Suprapubic skin (tissue), 4 donors: ENCODE measurements around the gene ARF6. TPM values are rescaled to one million over a fixed set of nuclear protein-coding genes. Genes with fewer than 3 reads are reported as not detected.

Experiments
- DNase-seq, 2 donors: peaks; one replicate each; pipeline ENCODE4 v3.0.0-alpha.2; 2019; ENCODE audit warnings: low spot score in 2 of 2
- H3K27ac ChIP-seq: fragments of 200-600 bp; sonication (generic); one replicate; pipeline ENCODE4 v1.5.1; 2019
- H3K27me3 ChIP-seq: fragments of 200-600 bp; sonication (generic); one replicate; pipeline ENCODE4 v1.5.1; 2019
- H3K36me3 ChIP-seq: fragments of 200-600 bp; sonication (generic); one replicate; pipeline ENCODE4 v1.5.1; 2019
- H3K4me1 ChIP-seq: fragments of 200-600 bp; sonication (generic); one replicate; pipeline ENCODE4 v1.5.1; 2019
- H3K4me3 ChIP-seq: fragments of 200-600 bp; sonication (generic); one replicate; pipeline ENCODE4 v1.5.1; 2019; ENCODE audit warnings: mild to moderate bottlenecking
- H3K9me3 ChIP-seq: fragments of 200-600 bp; sonication (generic); one replicate; pipeline ENCODE4 v1.5.1; 2019
- EP300 ChIP-seq: sonication (generic); formaldehyde crosslinking; IDR thresholded peaks from one replicate; pipeline ENCODE4 v1.6.1; 2017; ENCODE audit warnings: antibody characterized with exemption
- POLR2A ChIP-seq, 2 donors: fragments of 450-650 bp; IDR thresholded peaks; one replicate each; pipeline ENCODE4 v1.6.1; 2017; ENCODE audit warnings: antibody characterized with exemption in 2 of 2, mild to moderate bottlenecking in 2 of 2, moderate library complexity in 2 of 2
- POLR2AphosphoS5 ChIP-seq, 3 donors: sonication (generic); formaldehyde crosslinking; IDR thresholded peaks; one replicate each; pipeline ENCODE4 v1.6.1; 2017; ENCODE audit warnings: antibody characterized with exemption in 3 of 3
- WGBS: methylation state at CpG from one replicate; pipeline ENCODE4 v1.1.5; 2018; 5-methylcytosine and 5-hydroxymethylcytosine counted together
- total RNA-seq, 4 donors: library from RNA; depleted of rRNA; stranded (reverse); fragments of >200 nt; gene quantifications; one replicate each; pipeline ENCODE4 v1.1.0, GENCODE V29; 2016
- TF ChIP-seq, protein P1 (sequence below), 2 donors: fragments of 200-600 bp in 1 of 2; fragments of 450-650 bp in 1 of 2; sonication (generic) in 1 of 2; IDR thresholded peaks; one replicate each; pipeline ENCODE4 v1.5.1; 2016 to 2019; ENCODE audit warnings: antibody characterized with exemption in 2 of 2, mild to moderate bottlenecking in 1 of 2, moderate library complexity in 1 of 2

The ARF6 gene
- total RNA-seq, 4 donors from 2014 or later = 48.0 to 125 (median 85.3) TPM

DNA sequence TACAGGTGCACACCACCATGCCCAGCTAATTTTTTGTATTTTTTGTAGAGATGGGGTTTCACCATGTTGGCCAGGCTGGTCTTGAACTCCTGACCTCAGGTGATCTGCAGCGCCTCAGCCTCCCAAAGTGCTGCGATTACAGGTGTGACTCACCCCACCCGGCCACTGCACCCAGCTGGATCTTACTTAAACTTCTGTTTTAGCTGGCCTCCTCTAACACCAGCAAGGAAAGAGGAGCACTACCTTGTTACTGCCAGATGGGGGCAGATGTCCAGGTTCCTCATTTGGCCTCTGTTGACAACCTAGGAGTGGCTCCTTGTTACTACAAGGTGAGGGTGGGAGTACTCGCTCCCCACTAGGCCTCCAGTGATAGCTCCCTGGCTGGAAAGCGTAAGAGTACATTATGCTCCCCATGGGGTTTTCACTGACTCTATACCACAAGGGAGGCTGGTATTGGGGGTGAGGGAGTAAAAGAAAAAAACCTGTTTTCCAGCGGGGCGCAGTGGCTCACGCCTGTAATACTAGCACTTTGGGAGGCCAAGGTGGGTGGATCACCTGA lies 13.2 kb upstream of the ARF6 start:
- peaks cover 11% of the 10 kb centered on the region for H3K4me1 ChIP-seq
- H3K36me3 ChIP-seq = no peaks in the 10 kb centered on the region
- WGBS = 61% methylated on average over 8 of the region's 8 CpGs
- H3K9me3 ChIP-seq = no peaks in the 10 kb centered on the region
- no peak for TF ChIP-seq EP300
- TF ChIP-seq, protein P1, sequence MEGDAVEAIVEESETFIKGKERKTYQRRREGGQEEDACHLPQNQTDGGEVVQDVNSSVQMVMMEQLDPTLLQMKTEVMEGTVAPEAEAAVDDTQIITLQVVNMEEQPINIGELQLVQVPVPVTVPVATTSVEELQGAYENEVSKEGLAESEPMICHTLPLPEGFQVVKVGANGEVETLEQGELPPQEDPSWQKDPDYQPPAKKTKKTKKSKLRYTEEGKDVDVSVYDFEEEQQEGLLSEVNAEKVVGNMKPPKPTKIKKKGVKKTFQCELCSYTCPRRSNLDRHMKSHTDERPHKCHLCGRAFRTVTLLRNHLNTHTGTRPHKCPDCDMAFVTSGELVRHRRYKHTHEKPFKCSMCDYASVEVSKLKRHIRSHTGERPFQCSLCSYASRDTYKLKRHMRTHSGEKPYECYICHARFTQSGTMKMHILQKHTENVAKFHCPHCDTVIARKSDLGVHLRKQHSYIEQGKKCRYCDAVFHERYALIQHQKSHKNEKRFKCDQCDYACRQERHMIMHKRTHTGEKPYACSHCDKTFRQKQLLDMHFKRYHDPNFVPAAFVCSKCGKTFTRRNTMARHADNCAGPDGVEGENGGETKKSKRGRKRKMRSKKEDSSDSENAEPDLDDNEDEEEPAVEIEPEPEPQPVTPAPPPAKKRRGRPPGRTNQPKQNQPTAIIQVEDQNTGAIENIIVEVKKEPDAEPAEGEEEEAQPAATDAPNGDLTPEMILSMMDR (IDR thresholded peaks at IDR 0.05) = peak; percentile 37 to 56
- H3K27ac ChIP-seq = no peak overlapping the region
- no peak for DNase-seq
- no peak overlapping the region for H3K4me3 ChIP-seq
- H3K27me3 ChIP-seq = no peaks in the 10 kb centered on the region

DNA sequence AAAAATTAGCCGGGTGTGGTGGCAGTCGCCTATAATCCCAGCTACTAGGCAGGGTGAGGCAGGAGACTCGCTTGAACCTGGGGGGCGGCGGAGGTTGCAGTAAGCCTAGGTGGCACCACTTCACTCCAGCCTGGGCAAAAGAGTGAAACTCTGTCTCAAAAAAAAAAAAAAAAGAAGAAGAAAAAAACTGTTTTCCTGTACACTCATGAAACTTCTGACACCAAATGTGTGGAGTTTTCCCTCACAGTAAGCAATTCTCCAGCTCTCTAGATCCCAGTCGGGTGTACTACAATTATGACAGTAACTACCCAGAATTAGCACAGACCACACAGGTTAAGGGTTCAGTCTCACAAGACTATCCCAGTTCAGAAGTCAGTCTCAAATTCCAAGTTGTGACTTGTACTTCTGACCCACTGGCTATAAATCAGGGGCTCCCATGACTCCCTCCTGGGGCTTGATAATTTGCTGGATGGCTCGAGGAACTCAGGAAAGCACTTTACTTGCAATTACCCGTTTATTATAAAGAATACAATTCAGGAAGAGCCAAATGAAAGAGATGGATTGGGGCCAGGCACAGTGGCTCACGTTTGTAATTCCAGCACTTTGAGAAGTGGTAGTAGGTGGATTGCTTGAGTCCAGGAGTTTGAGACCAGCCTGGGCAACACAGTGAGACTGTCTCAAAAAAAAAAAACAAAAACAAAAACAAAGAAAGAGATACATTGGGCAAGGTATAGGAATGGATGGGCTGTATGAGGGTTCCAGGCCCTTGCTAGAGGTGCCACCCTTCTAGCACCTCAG lies 12.4 kb upstream of the ARF6 start:
- 42% methylated on average over 9 of the region's 9 CpGs for WGBS
- DNase-seq = no peak
- H3K9me3 ChIP-seq = no peaks in the 10 kb centered on the region

DNA sequence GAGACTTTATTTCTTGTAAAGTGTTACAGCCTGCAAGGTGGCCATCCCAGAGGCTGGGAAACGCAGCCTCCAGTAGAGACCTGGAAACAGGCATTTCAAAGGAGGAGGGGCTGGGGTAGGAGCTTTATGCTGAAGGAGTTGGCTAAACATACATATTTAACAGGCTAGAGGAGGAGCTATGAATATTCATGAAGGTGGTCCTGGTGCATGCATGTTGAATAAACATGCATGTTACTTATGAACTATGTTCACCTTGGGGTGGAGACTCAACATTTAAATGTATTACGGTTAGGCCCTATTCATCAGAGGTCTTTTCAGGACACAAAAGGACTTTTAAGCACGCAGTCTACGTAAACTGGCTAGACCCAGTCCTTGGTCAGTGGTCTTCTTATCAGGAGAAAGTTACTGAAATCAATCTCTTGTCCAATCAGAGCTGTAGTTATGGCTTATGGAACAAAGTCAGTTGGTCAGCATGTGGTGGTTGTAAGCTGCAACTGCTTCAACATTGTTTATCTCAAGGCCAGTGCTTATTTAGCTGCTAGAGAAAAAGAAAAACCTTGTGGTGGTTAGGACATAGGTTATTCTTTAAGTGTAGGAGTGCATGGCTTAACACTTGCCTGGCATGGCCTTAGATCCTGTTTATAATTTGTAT lies 11.4 kb upstream of the ARF6 start:
- WGBS = 89% methylated on average over 4 of the region's 4 CpGs
- TF ChIP-seq, protein P1 (IDR thresholded peaks at IDR 0.05) = no peak
- TF ChIP-seq POLR2A (IDR thresholded peaks at IDR 0.05) (no peak), POLR2AphosphoS5 (IDR thresholded peaks at IDR 0.05) (no peak), EP300 (no peak)
- H3K27ac ChIP-seq = no peak overlapping the region

More for the DNA sequence above, 12.4 kb upstream of the ARF6 start:
- Histone ChIP-seq H3K4me1 (peaks cover 11% of the 10 kb centered on the region), H3K36me3 (no peaks in the 10 kb centered on the region), H3K27me3 (no peaks in the 10 kb centered on the region), H3K27ac (no peak overlapping the region), H3K4me3 (no peak overlapping the region)
- TF ChIP-seq, protein P1 (IDR thresholded peaks at IDR 0.05) = no peak
- TF ChIP-seq POLR2AphosphoS5 (IDR thresholded peaks at IDR 0.05) (no peak), EP300 (no peak), POLR2A (IDR thresholded peaks at IDR 0.05) (no peak)

DNA sequence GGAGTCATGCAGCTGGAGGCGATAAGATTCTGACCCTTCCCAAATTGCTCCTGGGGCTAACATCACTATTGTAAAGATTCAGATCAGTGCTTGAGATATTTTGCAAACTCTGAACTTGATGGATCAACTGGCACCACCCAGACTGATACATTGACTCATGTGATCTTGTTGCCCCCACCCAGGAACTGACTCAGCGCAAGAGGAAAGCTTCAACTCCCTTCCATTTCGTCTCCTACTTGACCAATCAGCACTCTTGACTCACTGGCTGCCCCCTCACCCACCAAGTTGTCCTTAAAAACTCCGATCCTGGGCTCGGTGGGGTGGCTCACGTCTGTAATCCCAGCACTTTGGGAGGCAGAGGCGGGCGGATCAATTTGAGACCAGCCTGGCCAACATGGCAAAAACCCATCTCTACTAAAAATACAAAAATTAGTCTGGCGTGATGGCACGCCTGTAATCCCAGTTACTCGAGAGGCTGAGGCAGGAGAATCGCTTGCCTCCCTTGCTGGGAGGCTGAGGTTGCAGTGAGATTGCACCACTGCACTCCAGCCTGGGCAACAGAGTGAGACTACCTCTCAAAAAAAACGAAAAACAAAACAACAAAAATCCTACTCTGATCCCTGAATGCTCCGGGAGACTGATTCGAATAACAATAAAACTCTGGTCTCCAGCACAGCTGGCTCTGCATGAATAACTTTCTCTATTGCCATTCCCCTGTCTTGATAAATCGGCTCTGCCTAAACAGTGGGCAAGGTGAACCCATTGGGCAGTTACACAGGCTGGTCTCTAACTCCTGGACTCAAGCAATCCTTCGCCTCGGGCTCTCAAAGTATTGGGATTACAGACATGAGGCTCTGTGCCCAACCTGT lies 9.8 kb upstream of the ARF6 start:
- Histone ChIP-seq H3K36me3 (no peaks in the 10 kb centered on the region), H3K4me3 (no peak overlapping the region), H3K4me1 (peaks cover 11% of the 10 kb centered on the region), H3K9me3 (no peaks in the 10 kb centered on the region), H3K27ac (no peak overlapping the region), H3K27me3 (no peaks in the 10 kb centered on the region)
- DNase-seq = no peak
- TF ChIP-seq, protein P1 (IDR thresholded peaks at IDR 0.05) = no peak
- TF ChIP-seq POLR2AphosphoS5 (IDR thresholded peaks at IDR 0.05) = no peak
- TF ChIP-seq POLR2A (IDR thresholded peaks at IDR 0.05) = no peak
- 86% methylated on average over 18 of the region's 18 CpGs for WGBS

More for the DNA sequence above, 11.4 kb upstream of the ARF6 start:
- H3K4me1 ChIP-seq = peaks cover 11% of the 10 kb centered on the region
- no peak for DNase-seq
- H3K9me3 ChIP-seq = no peaks in the 10 kb centered on the region
- no peak overlapping the region for H3K4me3 ChIP-seq
- no peaks in the 10 kb centered on the region for H3K27me3 ChIP-seq
- H3K36me3 ChIP-seq = no peaks in the 10 kb centered on the region
